Vagina (tissue), 2 donors: ENCODE data around the gene TNIK.

Experiments used
- CTCF ChIP-seq, 3 experiments: fragments of 450-650 bp in 2 of 3; fragments of 200-600 bp in 1 of 3; sonication (generic) in 1 of 3; IDR thresholded peaks; one replicate each; pipeline ENCODE4 v1.5.1; 2017 to 2019; ENCODE audit warnings: antibody characterized with exemption in 3 of 3, mild to moderate bottlenecking in 2 of 3, moderate library complexity in 2 of 3
- POLR2A ChIP-seq, 2 donors: fragments of 450-650 bp; IDR thresholded peaks; one replicate each; pipeline ENCODE4 v1.6.1; 2017; ENCODE audit warnings: antibody characterized with exemption in 2 of 2, mild to moderate bottlenecking in 2 of 2, moderate library complexity in 2 of 2
- POLR2AphosphoS5 ChIP-seq, 2 donors: sonication (generic); formaldehyde crosslinking; IDR thresholded peaks; one replicate each; pipeline ENCODE4 v1.9.0; 2017; ENCODE audit warnings: antibody characterized with exemption in 2 of 2, mild to moderate bottlenecking in 2 of 2, low read depth in 1 of 2; ENCODE audit not compliant: insufficient read depth in 1 of 2

GRCh38 chr3:171095063-171095462, 365.1 kb downstream of the TNIK start:
- no peak for TF ChIP-seq POLR2A (IDR thresholded peaks at IDR 0.05)
- no peak for TF ChIP-seq CTCF (IDR thresholded peaks at IDR 0.05)
- no peak for TF ChIP-seq POLR2AphosphoS5 (IDR thresholded peaks at IDR 0.05; ENCODE audit: insufficient read depth in 1 of 2, low read depth in 1 of 2)
